HG03103 (cell line): ENCODE results near the gene LRRC28.

Experiments used
- ATAC-seq: cut with Tn5 transposase; IDR thresholded peaks from one replicate; pipeline ENCODE4 v1.9.1; 2021; ENCODE audit warnings: low read depth; ENCODE audit not compliant: unreplicated experiment

Gene LRRC28

DNA sequence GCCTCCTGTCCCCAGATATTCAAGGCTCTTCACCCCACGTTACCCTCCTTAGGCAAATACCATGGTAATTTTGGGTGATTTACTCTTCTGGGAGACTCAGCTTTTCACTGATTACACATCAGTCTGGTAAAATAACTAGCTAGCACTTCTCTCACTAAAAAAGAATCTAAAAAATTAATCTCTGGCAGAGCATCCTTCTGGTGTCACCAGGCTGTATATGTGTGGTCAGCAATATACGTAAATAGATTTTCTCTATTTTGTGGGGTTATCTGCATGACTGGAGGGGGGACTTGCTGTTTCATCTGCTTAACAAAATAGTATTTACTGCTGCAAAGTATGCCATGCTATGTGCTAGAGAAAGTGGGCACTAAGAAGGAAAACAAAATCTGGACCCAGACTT, 45.1 kb downstream of the LRRC28 start:
- no peak for ATAC-seq

DNA sequence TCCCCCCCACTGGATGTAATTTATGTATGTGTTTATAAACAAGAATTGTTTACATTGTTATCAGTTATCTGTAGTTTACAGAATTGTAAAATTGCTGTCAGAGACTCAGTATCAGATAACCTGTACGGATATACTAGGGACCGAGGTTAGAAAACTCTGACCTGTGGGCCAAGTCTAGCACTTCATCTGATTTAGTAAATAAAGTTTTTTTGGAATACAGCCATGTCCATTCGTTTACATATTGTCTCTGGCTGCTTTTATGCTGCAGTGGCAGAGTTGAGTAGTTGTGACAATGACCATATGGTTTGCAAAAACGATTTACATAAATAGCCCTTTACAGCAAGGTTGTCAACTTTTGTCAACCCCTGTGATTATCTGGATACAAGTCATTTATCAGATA, 52.6 kb downstream of the LRRC28 start:
- no peak for ATAC-seq

DNA sequence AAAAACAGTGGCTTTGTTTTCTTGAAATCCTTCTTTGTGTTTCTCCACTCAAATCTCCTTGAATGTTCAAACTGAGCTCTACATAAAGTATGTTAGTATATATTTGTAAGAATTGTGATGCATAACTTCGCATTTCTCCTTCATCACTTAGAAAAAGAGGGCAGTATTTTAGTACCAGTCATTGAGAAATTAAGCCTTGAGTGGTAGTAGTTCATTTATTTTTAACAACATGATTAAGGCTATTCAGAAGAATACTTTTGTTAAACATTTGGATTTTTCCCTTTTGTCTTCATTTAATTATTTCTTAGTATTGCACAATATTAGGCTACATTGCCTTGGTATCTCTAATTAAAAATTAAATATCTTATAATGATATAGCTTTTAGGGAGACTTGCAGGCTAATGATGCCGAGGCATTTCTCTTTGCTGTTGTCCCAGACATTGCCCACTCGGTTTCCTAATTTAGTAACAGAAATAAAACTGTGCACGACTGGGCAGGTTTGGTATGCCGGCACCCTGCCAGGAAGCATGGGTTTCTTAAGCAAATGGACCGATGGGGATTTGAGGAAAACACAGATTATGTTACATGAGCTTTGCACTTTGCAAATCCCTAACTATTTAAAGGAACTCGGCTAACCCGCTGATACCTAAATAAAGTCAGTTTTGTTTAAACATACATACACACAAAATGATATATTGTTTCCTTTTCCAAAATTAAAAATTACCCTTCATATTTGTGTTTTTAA, 54.7 kb downstream of the LRRC28 start:
- ATAC-seq, result no peak

DNA sequence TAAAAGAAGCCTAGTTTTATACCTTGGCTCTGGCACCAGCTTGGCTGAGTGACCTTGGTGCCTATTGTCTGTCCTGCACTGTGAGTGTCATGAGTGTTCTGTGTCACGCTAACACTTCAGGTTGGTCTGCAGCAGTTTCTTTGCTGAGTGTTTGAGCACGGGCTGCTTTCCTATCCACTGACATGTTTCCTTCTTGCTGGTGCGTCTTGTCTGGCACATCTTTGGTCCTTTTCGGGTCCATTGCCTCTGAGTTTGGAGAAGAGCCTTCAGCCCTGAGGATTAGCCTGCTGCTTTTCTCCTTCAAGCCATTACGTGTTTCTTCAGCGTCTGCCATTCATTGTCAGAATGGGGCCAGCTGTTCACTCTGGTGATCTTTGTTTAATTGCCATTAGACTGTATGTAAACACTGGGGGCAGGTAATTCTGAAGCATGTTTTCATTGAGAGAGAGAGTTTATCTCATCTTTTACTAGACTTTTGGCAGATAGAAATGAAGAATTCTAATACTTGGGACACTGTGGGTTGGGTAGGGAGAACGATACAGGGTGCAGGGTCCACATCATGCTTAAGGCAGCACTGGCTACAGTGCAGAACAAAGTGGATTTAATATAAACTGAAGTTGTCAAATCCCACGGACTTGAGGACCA, 55.5 kb downstream of the LRRC28 start:
- ATAC-seq, result no peak

DNA sequence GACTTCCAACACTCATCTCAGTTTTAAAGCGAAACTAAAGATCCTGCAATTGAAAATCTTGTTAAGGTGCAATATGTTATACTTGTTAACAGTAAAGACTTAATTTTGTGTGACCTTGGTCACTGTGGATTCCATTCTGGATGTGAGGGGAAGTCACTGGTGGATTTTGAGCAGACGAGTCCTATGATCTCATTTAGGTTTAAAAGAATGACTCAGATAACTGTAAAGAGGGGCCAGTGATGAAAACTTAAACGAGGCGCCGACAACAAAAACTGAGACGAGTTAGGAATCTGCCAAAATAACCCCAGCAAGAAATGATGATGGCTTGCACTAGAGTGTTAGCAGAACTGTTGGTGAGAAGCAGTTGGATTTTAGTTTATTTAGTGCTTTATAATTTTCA, 56.5 kb downstream of the LRRC28 start:
- no peak for ATAC-seq

DNA sequence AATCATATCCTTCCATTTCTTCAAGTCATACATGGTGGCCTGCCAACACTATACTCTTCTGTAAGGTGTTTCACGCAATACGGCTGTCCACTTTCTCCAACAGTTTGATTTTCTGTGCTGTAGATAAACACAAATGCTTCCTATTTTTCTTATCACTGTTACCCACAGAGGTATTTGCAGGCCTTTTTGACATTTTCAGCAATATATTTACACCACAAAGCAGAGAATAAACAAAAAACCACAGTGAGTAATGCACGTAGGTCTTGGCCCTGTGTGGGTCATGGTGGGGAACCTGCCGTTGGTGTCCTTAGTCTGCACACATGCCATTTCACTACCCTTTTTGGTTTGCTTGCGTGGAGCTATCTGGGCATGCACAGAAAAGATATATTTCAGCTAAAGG, 59.5 kb downstream of the LRRC28 start:
- no peak for ATAC-seq

DNA sequence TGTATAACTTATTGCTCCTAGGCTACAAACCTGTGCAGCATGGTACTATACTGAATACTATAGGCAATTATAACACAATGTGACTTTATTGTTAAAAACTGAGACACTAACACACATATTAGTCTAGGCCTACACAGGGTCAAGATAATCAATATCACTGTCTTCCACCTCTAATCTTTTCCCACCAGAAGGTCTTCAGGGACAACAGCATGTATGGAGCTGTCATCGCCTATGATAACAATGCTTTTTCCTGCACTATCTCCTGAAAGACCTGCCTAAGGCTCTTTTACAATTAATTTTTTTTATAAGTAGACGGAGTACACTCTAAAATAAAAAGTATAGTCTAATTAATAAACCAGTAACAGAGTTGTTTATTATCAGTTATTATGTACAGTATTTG, 60.9 kb downstream of the LRRC28 start:
- ATAC-seq, result no peak

GRCh38 chr15:99312794-99313193, 61.5 kb downstream of the LRRC28 start:
- ATAC-seq, result no peak

GRCh38 chr15:99315636-99316035, 64.4 kb downstream of the LRRC28 start:
- ATAC-seq, result no peak

DNA sequence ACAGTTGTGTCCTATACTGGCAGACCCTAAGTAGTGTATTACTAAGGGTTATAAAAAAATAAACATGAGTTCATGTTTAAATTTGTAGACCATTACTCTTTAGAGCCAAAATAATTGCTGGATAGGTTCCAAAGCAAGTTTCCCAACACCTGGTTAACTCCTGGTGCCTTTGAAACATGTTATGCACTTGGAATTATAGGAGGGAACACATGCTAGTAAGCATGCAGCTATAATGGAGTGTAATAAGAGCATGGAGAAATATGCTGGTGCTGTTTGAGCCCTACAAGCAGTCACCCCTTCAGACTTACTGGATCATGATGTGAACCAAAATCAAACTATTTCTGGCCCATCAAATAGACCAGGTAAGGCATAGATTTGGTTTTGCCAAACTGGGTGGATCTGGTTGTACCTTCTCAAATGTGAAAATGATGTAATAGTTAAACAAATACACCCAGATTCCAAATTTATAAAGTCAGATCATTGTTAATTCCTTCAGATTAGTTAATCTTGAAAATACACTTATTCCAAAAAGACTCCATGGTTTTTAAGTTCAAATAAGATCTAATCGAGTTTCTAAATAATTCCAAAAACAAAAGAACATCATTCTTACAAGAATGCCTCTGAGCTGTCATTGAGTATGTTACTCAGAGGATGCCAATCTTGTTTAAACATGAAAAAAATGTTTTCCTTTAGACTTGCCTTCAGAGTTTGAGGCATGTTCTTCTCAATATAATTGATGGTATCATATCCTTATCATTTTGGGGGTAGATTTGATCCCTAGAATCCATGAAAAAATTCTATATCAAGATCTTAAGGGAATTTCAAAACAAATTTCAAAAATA, 69.3 kb downstream of the LRRC28 start:
- no peak for ATAC-seq

GRCh38 chr15:99321468-99321867, 70.2 kb downstream of the LRRC28 start:
- no peak for ATAC-seq

DNA sequence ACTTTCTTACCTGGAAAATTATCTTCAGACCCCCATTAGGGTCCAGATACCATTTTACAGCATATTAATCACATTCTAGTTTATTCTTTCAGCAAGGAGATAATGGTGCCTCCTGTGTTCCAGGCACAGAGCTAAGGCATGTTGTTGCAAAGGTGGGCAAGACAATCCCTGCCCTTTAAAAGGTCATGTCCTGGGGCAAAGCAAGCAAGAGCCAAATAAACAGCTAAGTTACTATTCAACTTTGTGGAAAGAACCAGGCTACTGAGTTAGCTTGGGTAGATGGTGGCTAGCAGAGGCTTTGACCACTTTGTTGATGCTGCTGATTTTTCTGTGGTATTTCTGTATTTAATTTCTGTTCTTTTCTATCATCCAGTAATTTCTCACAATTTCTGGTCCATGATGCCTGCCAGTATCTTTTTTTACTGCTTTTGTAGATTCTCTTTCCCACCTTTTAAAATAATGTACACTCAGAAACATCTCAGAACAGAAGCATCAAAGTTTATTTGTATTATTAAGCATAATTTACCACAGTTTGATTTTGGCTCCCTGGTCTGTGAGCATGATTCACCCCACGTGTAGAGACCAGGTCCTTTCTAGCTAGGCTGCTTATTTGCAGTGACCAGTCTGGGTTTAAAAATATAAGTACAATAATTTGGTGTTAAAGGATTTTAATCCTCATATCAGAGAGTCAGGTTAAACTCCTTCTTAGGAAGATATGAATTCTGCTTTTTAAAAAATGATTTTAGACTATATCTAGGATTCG, 71.5 kb downstream of the LRRC28 start:
- ATAC-seq, result no peak

DNA sequence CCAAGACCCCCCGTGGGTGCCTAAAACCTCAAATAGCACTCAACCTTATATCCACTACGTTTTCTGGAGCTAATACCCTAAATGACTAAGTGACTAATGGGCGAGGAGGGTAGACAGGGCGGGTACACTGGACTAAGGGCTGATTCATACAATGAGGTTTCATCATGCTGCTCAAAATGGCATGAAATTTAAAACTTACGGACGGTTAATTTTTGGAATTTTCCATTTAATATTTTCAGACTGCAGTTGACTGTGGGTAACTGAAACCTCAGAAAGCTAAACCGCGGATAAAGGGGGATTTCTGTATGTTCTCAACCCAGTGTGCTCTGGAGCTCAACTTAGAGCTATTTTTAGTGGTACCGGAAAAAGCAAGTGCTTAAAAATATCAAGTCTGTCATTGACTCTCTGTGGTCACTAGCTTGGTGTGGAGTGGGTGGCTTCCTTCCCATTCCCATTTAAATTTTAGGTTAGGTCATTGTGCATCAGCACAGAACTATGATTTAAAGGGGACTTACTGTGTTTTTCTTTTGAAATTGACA, 72.9 kb downstream of the LRRC28 start:
- ATAC-seq, result no peak

GRCh38 chr15:99324700-99325099, 73.4 kb downstream of the LRRC28 start:
- no peak for ATAC-seq

DNA sequence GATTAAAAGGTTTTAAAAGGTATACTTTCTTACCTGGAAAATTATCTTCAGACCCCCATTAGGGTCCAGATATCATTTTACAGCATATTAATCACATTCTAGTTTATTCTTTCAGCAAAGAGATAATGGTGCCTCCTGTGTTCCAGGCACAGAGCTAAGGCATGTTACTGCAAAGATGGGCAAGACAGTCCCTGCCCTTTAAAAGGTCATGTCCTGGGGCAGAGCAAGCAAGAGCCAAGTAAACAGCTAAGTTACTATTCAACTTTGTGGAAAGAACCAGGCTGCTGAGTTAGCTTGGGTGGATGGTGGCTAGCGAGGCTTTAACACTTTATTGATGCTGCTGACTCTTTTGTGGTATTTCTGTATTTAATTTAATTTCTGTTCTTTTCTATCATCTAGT, 75.0 kb downstream of the LRRC28 start:
- no peak for ATAC-seq

DNA sequence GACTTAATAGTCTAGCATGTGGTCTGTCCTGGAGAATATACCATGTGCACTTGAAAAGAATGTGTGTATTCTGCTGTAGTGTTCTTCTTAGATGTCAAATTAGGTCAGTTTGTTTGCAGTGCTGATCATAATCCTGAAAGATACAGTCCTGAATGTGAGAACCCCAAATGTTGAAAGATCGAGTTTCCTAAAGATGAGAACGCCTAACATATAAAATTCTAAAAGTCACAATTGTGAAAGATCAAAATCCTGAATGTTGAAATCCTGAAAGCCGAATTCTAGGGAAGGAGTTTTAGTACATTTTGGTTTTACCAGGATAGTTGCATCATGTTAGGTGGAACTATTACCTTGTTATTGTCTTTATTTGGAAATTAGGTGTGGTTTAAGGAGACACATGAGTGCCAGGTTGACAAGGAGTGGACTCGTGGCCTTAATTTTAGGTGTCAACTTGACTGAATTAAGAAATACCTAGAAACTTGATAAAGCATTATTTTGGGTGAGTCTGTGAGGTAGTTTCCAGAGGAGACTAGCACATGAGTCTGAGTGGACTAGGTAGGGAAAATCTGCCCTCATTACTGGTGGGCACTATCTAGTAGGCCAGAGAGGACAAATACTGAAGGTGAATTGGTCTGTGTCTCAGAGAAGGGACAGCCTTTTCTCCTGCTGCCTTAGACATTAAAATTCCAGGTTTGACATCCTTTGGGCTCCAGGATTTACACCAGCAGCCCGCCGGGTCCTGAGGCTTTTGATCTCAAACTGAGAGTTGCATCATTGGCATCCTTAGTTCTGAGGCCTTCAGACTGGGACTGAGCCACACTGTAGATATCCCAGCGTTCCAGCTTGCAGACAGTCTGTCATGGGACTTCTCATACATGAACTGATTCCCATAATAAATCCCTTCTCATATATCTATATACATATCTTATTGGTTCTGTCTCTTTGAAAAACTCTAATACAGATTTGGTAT, 77.1 kb downstream of the LRRC28 start:
- ATAC-seq, result no peak

DNA sequence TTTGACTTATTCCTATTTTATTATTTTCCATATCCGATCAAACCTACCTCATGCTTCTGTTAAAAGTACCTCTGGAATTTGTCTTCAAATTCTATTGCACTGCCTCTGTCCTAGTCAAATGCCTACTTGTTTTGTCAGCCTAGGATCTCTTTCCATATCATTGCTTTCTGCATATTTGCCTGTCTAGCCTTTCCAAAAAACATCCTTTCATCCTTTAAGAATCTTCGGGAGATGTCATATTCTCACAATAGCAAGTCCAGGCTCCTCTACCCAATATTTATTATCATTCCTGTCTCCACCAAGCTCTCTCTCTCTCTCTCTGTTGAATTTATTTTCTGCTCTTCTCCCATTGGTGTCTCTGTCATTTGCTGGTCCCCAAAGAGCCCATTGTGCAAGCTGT, 80.1 kb downstream of the LRRC28 start:
- ATAC-seq, result no peak

DNA sequence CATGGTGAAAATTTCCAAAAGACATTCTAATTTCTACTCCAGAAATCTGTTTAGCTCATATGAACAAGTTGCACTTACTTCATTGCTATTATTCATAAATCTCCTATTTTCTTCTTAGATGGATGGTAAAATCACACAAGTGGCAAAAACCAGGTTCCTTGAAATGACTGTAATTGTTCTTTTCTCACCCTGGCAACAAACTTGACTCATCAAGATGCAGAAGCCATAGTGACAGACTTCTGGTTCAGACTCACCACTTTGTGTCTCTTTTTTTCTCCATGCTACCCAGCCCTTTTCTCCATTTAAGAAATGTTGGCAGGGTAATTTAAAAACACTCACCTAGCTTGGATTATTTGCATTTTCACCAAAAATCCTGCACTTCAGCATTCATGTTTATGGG, 82.1 kb downstream of the LRRC28 start:
- no peak for ATAC-seq

- ATAC-seq, result no peak
These were observed 82.7 kb downstream of the LRRC28 start for GRCh38 chr15:99333981-99334380.
